Measurements from ENCODE around the gene HORMAD2. TPM values are rescaled to one million over a fixed set of nuclear protein-coding genes. Genes with fewer than 3 reads are reported as not detected.

Gene HORMAD2
- total and polyA plus RNA-seq, 2 experiments from 2014 or later = not detected

- no peaks in the 10 kb centered on the region for H3K79me2 ChIP-seq (ENCODE audit: insufficient read depth)
- DNase-seq = peak; percentile 75
- no peak overlapping the region for H3K27ac ChIP-seq
Observed at GRCh38 chr22:30224161-30224857, 144.0 kb downstream of the HORMAD2 start.

DNA sequence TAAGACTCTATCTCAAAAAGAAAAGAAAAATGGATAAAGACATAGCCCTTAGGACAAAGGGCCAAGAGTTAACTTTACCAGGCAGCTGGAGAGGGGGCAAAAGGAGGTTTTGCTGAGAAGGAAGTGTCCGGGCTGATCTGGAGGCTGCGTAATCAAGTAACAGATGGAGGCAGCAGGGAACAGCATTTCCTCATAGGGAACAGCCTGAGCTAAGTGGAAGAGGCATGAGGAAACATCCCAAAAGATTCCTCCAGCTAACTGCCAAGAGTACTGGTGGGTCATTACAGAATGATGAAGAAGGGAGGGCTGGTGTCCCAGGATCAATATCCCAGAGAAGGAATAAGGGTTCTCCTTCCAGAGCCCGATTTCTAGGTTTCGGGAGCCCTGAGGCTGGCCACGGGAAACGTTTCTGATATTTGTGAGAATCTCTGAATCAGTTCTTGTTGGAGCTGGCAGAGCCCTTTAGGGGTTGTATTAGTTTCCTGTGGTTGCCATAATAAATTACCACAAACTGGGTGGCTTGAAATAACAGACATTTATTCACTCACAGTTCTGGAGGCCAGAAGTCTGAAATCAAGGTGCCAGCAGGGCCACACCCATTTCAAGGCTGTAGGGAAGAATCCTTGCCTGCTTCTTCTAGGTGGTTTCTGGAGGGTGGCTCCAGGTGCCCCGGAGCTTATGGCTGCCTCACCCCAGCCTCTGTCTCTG, 145.1 kb downstream of the HORMAD2 start:
- no peaks in the 10 kb centered on the region for H3K9me3 ChIP-seq (ENCODE audit: low read depth)
- H3K9me2 ChIP-seq (ENCODE audit: insufficient read depth) = no peaks in the 10 kb centered on the region
- in situ Hi-C loops (cut with MboI) = no loop called here
- H3F3A ChIP-seq (ENCODE audit: insufficient read depth) = no peaks in the 10 kb centered on the region
- no peaks in the 10 kb centered on the region for H3K27me3 ChIP-seq (replicated peaks; ENCODE audit: insufficient read depth)
- no peaks in the 10 kb centered on the region for H3K36me3 ChIP-seq (ENCODE audit: low read depth)
- no peaks in the 10 kb centered on the region for H3K4me1 ChIP-seq (ENCODE audit: insufficient read depth)
- no peak overlapping the region for H3K4me3 ChIP-seq
- H3K4me2 ChIP-seq (ENCODE audit: unreplicated experiment) = no peak overlapping the region
- no peaks in the 10 kb centered on the region for H4K20me1 ChIP-seq (ENCODE audit: insufficient read depth)
- H3K79me2 ChIP-seq (ENCODE audit: insufficient read depth) = no peaks in the 10 kb centered on the region
- H2AFZ ChIP-seq = no peak overlapping the region
- no peak for TF ChIP-seq EZH2 (IDR thresholded peaks at IDR 0.05; ENCODE audit: insufficient read depth, poor library complexity, severe bottlenecking)
- TF ChIP-seq EZH2phosphoT487 (IDR thresholded peaks at IDR 0.05; ENCODE audit: insufficient read depth, low read depth) = no peak
- H3K9ac ChIP-seq = no peak overlapping the region
- DNase-seq = no peak
- H3K27ac ChIP-seq = no peak overlapping the region
- WGBS, 2 experiments (ENCODE audit: low coverage in 1 of 2, low lambda C conversion rate in 2 of 2, missing lambda C conversion rate in 2 of 2) = 75 to 79% methylated on average over 7 of the region's 7 CpGs

More at GRCh38 chr22:30224161-30224857, 144.0 kb downstream of the HORMAD2 start:
- in situ Hi-C loops (cut with MboI) = no loop called here
- WGBS, 2 experiments (ENCODE audit: low coverage in 1 of 2, low lambda C conversion rate in 2 of 2, missing lambda C conversion rate in 2 of 2) = 59 to 65% methylated on average over 11 of the region's 11 CpGs
- no peak overlapping the region for H3K9ac ChIP-seq
- H3K4me3 ChIP-seq = no peak overlapping the region
- no peaks in the 10 kb centered on the region for H4K20me1 ChIP-seq (ENCODE audit: insufficient read depth)
- no peaks in the 10 kb centered on the region for H3K36me3 ChIP-seq (ENCODE audit: low read depth)
- no peaks in the 10 kb centered on the region for H3K27me3 ChIP-seq (replicated peaks; ENCODE audit: insufficient read depth)
- no peaks in the 10 kb centered on the region for H3K4me1 ChIP-seq (ENCODE audit: insufficient read depth)
- no peaks in the 10 kb centered on the region for H3K9me2 ChIP-seq (ENCODE audit: insufficient read depth)
- no peaks in the 10 kb centered on the region for H3F3A ChIP-seq (ENCODE audit: insufficient read depth)
- TF ChIP-seq EZH2 (IDR thresholded peaks at IDR 0.05; ENCODE audit: insufficient read depth, poor library complexity, severe bottlenecking) = no peak
- no peak for TF ChIP-seq EZH2phosphoT487 (IDR thresholded peaks at IDR 0.05; ENCODE audit: insufficient read depth, low read depth)
- no peak overlapping the region for H2AFZ ChIP-seq
- no peaks in the 10 kb centered on the region for H3K9me3 ChIP-seq (ENCODE audit: low read depth)
- H3K4me2 ChIP-seq (ENCODE audit: unreplicated experiment) = no peak overlapping the region

GRCh38 chr22:30226192-30226832, 146.0 kb downstream of the HORMAD2 start:
- no peak for DNase-seq
- TF ChIP-seq EZH2phosphoT487 (IDR thresholded peaks at IDR 0.05; ENCODE audit: insufficient read depth, low read depth) (no peak), EZH2 (IDR thresholded peaks at IDR 0.05; ENCODE audit: insufficient read depth, poor library complexity, severe bottlenecking) (no peak)
- no peaks in the 10 kb centered on the region for H3K79me2 ChIP-seq (ENCODE audit: insufficient read depth)
- no peak overlapping the region for H3K9ac ChIP-seq
- no peaks in the 10 kb centered on the region for H4K20me1 ChIP-seq (ENCODE audit: insufficient read depth)
- H3K4me1 ChIP-seq (ENCODE audit: insufficient read depth) = no peaks in the 10 kb centered on the region
- in situ Hi-C loops (cut with MboI) = no loop called here
- H2AFZ ChIP-seq = no peak overlapping the region
- no peaks in the 10 kb centered on the region for H3K27me3 ChIP-seq (replicated peaks; ENCODE audit: insufficient read depth)
- no peaks in the 10 kb centered on the region for H3F3A ChIP-seq (ENCODE audit: insufficient read depth)
- no peak overlapping the region for H3K27ac ChIP-seq
- WGBS, 2 experiments (ENCODE audit: low coverage in 1 of 2, low lambda C conversion rate in 2 of 2, missing lambda C conversion rate in 2 of 2) = 95 to 96% methylated on average over 11 of the region's 11 CpGs
- H3K4me3 ChIP-seq = no peak overlapping the region
- no peaks in the 10 kb centered on the region for H3K9me2 ChIP-seq (ENCODE audit: insufficient read depth)
- no peaks in the 10 kb centered on the region for H3K9me3 ChIP-seq (ENCODE audit: low read depth)
- no peaks in the 10 kb centered on the region for H3K36me3 ChIP-seq (ENCODE audit: low read depth)
- H3K4me2 ChIP-seq (ENCODE audit: unreplicated experiment) = no peak overlapping the region

Other genes with a start within 250 kb of the HORMAD2 start
- gene ASCC2, start 242.2 kb upstream of the HORMAD2 start, total RNA-seq (2014; rRNA removed; shearing (Covaris generic)) = 33.3 and 37.3 TPM in 2 replicates
- 51.4 and 55.6 TPM in 2 replicates for gene ASCC2, start 242.2 kb upstream of the HORMAD2 start, polyA plus RNA-seq (2016; fragmentation: Nextera tagmentation; extraction: Ambion mirVana)
- gene MTMR3, start 197.3 kb upstream of the HORMAD2 start, total RNA-seq (2014; rRNA removed; shearing (Covaris generic)) = 22.2 and 50.3 TPM in 2 replicates
- gene MTMR3, start 197.3 kb upstream of the HORMAD2 start, polyA plus RNA-seq (2016; fragmentation: Nextera tagmentation; extraction: Ambion mirVana) = 10.4 and 12.6 TPM in 2 replicates
- 1.6 and 1.9 TPM in 2 replicates for gene LIF, start 166.3 kb downstream of the HORMAD2 start, total RNA-seq (2014; rRNA removed; shearing (Covaris generic))
- 1.0 and 1.4 TPM in 2 replicates for gene LIF, start 166.3 kb downstream of the HORMAD2 start, polyA plus RNA-seq (2016; fragmentation: Nextera tagmentation; extraction: Ambion mirVana)
- gene OSM, start 186.4 kb downstream of the HORMAD2 start, total RNA-seq (2014; rRNA removed; shearing (Covaris generic)) = not detected in 2 replicates
- gene OSM, start 186.4 kb downstream of the HORMAD2 start, polyA plus RNA-seq (2016; fragmentation: Nextera tagmentation; extraction: Ambion mirVana) = not detected in 2 replicates
- gene CASTOR1, start 209.0 kb downstream of the HORMAD2 start, total RNA-seq (2014; rRNA removed; shearing (Covaris generic)) = 10.2 and 13.4 TPM in 2 replicates
- gene CASTOR1, start 209.0 kb downstream of the HORMAD2 start, polyA plus RNA-seq (2016; fragmentation: Nextera tagmentation; extraction: Ambion mirVana) = 8.7 and 10.2 TPM in 2 replicates
- 16.9 and 26.3 TPM in 2 replicates for gene TBC1D10A, start 246.5 kb downstream of the HORMAD2 start, total RNA-seq (2014; rRNA removed; shearing (Covaris generic))
- 21.9 and 22.3 TPM in 2 replicates for gene TBC1D10A, start 246.5 kb downstream of the HORMAD2 start, polyA plus RNA-seq (2016; fragmentation: Nextera tagmentation; extraction: Ambion mirVana)